H7 (cell line): Measurements from ENCODE around the gene CASP6. TPM values are rescaled to one million over a fixed set of nuclear protein-coding genes. Genes with fewer than 3 reads are reported as not detected.

Experiments used
- DNase-seq: peaks from one replicate; pipeline ENCODE4 v3.0.0; 2012
- H3K27me3 ChIP-seq: 2 replicates; pipeline ENCODE4 v1.6.0; 2011; ENCODE audit warnings: mild to moderate bottlenecking, low read length; ENCODE audit not compliant: control insufficient read depth, insufficient read depth
- H3K36me3 ChIP-seq: replicated peaks from 2 replicates; pipeline ENCODE4 v1.5.1; 2011; ENCODE audit warnings: low read length; ENCODE audit not compliant: control insufficient read depth, insufficient read depth
- H3K4me3 ChIP-seq: 2 replicates; pipeline ENCODE4 v1.5.1; 2011; ENCODE audit warnings: low read depth, mild to moderate bottlenecking, control low read depth, low read length, moderate library complexity; ENCODE audit not compliant: insufficient read depth
- total RNA-seq: library from RNA; depleted of rRNA; stranded (reverse); fragments of >200 nt; shearing (Covaris generic); gene quantifications from 2 replicates; pipeline ENCODE4 v1.2.3, GENCODE V29; 2014

Gene CASP6
- total RNA-seq, 1 experiment from 2014 or later: 63.5 TPM

DNA sequence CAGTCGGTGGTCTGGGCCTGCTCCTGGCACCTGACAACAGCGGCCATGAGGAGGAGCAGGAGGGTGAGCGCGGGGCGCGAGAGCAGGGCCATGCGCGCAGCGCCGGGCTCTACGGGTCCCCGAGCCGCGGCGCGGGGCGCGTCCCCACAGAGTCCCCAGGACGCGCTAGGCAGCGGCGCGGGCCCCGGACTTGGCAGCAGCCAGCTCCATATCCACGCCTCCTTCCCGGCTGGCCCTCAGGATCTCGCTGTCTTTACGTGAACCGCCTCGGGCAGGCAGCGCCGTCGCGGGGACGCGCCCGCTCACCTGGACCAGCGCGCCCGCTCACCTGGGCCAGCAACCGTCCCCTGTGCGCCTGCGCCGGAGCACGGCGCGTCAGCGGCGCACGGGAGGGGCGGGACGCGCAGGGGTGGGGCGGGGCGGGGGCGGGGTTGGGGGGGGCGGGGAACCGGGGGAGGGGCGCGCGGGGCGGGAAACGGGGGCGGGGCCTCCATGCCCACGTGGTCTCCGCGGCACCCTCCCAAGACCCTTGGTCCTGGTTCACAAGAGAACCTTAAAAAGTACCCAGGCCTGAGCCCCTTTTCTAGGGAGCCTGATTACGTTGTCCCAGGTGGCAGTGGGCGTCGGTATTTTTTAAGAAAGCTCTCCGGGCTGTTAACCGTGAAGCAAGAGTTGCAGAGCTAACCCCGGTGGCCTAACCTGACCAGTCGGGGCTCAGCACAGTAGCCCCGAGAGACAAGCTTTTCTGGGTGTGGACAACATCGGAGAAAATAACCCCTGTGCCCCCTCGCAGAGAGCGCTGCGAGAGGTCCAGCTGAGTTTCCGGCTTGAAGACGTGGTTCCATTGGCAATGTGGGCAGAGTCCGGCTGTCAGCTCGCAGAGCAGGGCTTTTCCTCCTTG, 26.7 kb upstream of the CASP6 start, which contains the start of gene PLA2G12A:
TSS of gene PLA2G12A (minus strand) at position 353 of the 901 bp plus-strand sequence. CDS start at position 92, 261 bp downstream.
- peak; percentile 95 for DNase-seq
- Histone ChIP-seq H3K4me3 (peak within 1 kb of the TSS; percentile 89), H3K27me3 (no peaks in the 10 kb centered on the region), H3K36me3 (no peaks in the 10 kb centered on the region; the same call in 1 of the 2 replicates)

DNA sequence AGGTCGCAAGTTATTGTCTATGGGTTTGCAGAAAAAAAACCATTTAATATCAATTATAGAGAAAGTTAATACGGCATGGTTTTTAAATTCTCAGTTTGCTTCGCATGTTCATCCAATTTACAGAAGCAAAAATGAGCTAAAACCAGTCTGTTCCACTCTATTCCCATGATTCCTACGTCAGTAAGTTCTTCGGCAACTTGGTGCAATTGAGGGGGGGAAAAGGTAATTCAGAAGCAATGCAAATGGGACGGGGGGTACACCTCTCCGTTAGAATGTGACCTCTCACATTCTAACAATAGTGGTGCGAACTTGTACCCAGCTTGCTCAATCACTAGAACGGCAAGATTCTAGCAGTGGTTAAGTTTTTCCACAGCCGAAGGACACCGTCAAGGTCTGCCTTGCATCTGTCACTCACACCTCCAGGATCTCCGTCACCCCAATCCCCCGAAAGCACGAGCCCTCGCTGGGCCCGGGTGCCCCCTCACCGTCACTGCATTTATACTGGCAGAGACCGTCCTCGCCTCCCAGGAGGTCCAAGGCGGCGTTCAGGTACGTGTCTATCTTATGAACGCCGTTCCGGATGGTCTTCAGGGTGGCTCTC, 26.0 kb upstream of the CASP6 start:
- DNase-seq: no peak
- H3K36me3 ChIP-seq: no peaks in the 10 kb centered on the region; the same call in 1 of the 2 replicates
- peak overlapping the region; percentile 89 for H3K4me3 ChIP-seq
- no peaks in the 10 kb centered on the region for H3K27me3 ChIP-seq

DNA sequence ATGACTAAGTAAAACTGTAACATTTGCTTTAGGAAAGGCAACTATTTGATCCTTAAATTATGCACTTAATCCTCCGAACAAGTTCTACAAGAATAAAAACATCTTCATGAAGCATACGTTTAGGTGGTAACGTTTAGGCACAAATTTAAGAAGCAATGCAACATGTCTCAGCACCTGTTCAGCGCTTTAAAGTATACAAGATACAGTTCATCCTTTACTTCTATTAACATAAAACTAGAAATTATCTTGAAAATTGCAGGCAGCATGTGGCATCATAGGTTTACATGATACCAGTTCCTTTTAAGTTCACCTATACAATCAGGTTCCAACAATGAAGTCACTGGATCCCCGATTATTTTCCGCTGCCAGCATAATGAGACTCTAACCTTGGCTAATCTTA, 25.1 kb upstream of the CASP6 start:
- no peak for DNase-seq
- Histone ChIP-seq H3K4me3 (peak overlapping the region; percentile 89), H3K36me3 (no peaks in the 10 kb centered on the region; the same call in 1 of the 2 replicates), H3K27me3 (no peaks in the 10 kb centered on the region)

DNA sequence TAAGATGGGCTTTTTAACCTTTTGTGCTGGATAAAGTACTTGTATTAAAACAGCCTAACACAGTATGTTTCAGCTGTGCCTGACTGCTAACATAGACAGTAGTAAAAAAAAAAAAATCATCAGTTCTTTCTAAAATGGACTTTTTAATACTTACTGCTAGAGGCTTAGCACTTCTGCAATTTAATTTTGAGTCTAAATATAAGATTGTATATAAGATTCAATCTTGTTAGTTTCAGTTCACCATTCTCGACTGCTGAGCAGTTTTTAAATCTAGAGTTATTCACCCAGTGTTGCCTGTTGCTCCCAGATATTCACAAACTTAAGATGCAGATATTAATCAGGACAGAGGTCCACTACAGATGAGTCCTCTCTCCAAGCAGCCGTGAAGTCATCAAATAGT, 19.9 kb upstream of the CASP6 start:
- H3K36me3 ChIP-seq: no peaks in the 10 kb centered on the region; the same call in 1 of the 2 replicates
- H3K4me3 ChIP-seq: no peak overlapping the region
- H3K27me3 ChIP-seq: no peaks in the 10 kb centered on the region
- no peak for DNase-seq

DNA sequence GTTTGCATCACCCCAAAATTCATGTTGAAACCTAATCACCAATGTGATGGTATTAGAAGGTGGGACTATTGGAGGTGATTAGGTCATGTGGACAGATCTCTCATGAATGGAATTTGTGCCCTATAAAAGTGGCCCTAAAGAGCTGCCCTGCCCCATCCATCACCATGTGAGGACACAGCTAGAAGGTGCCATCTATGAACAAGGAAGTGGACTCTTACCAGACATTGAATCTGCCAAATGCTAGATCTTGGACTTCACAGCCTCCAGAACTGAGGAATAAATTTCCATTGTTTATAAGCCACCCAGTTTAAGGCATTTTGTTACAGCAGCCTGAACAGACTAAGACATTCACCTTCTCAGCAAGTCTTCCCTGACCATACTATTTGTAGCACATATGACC, 19.1 kb upstream of the CASP6 start:
- no peaks in the 10 kb centered on the region for H3K27me3 ChIP-seq
- DNase-seq: no peak
- no peaks in the 10 kb centered on the region; the same call in 1 of the 2 replicates for H3K36me3 ChIP-seq
- H3K4me3 ChIP-seq: no peak overlapping the region

DNA sequence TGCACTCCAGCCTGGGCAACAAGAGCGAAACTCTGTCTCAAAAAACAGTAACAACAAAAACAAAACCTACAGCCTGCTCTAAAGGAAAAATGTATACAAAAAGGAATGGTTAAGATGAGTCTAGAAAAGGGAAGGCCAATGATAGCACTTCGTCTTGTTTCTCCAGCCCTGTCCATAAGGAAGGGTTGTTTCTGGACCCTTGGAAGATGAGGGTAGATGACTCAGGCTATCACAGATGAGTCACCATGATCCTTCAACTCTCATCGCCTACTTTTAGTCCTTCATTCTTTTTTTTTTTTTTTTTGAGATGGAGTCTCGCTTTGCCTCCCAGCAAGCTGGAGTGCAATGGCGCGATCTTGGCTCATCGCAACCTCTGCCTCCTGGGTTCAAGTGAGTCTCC, 17.8 kb upstream of the CASP6 start:
- Histone ChIP-seq H3K4me3 (no peak overlapping the region), H3K27me3 (no peaks in the 10 kb centered on the region), H3K36me3 (peaks cover 2% of the 10 kb centered on the region)
- DNase-seq: no peak

DNA sequence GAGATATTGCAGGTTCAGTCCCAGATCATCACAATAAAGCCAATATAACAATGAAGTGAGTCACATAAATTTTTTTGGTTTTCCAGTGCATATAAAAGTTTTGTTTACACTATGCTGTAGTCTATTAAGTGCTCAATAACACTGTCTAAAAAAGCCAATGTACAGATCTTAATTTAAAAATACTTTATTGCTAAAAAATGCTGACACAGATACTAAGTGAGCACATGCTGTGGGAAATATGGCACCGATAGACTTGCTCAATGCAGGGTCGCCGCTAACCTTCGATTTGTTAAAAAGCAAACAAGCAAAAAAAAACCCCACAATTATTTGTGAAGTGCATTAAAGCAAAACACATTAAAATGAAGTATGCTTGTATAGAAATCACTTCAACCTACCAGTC, 16.4 kb upstream of the CASP6 start:
- DNase-seq: no peak
- H3K4me3 ChIP-seq: no peak overlapping the region
- no peaks in the 10 kb centered on the region for H3K27me3 ChIP-seq
- peaks cover 2% of the 10 kb centered on the region for H3K36me3 ChIP-seq

DNA sequence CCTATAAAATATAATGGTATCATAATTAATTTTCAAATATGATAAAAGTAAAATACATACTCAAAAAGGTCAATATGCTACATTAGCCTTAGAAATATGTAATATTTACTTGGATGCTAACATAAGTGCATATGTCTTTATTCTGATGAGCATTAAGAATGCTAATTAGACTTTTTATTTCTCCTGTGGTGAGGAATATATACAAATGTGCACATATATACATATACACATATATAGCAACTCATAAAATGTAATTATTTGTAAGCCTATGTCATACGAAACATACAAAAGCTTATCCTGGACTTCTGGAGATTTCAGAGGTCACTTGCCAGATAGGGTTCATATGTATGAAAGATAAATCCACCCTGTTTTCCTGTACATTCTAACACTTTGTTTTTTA, 15.5 kb upstream of the CASP6 start:
- no peak overlapping the region for H3K4me3 ChIP-seq
- no peaks in the 10 kb centered on the region for H3K27me3 ChIP-seq
- H3K36me3 ChIP-seq: peaks cover 5% of the 10 kb centered on the region
- no peak for DNase-seq

DNA sequence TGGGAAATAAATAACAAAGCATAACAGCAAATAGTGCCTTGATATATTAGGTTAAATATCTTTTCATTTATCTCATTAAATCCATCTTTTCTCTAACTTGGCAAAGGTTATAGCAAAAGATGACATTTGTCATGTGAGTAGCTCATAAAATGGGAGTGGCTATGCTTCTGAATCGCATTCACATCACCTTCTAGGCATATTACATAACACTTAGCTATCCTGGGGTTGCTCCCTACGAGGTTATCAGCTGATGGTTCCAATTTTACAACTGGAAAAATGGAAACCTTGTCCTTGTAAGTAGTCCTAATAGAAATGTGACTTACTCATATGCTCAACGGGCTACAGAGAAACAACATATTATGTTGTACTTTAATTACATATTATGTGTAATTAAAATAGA, 10.3 kb upstream of the CASP6 start:
- H3K27me3 ChIP-seq: no peaks in the 10 kb centered on the region
- DNase-seq: no peak
- H3K4me3 ChIP-seq: no peak overlapping the region
- H3K36me3 ChIP-seq: peaks cover 8% of the 10 kb centered on the region

DNA sequence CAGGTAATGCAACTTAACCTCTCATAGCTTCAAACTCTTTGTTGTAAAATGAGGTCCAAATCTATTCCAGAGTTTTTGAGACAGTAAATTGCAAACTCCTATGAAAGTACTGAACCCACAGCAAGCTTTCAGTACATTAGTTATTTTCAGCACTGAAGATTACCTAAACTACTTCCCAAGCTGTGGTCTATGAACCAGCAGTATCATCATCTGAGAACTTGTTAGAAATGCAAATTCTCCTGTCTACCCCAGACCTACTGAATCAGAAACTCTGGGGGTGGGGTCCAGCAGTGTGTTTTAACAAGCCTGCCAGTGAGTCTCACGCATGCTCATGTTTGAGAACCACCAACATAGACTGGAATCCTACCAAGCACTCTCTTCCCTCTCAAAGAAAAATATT, 5.7 kb upstream of the CASP6 start:
- Histone ChIP-seq H3K36me3 (peaks cover 5% of the 10 kb centered on the region), H3K27me3 (no peaks in the 10 kb centered on the region), H3K4me3 (no peak overlapping the region)
- no peak for DNase-seq

DNA sequence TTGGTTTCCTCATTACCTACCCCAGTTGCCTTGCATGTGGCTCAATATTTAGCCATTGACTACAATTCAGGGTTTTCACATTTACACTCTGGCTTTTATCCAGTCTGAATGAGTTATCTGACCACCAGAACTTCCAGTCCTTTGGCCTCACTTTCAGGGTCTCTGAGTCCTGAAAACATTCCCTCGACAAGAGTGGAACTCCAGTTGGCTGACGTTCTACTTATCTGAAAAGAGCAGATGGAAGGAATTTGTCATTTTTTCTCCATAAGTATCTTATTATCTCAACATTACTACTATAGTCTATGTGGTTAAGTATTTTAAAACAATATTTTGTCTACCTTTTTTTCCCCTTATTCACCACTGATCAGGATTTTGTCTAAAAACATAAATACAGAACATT, 5.2 kb upstream of the CASP6 start:
- DNase-seq: no peak
- Histone ChIP-seq H3K36me3 (peaks cover 3% of the 10 kb centered on the region), H3K27me3 (no peaks in the 10 kb centered on the region), H3K4me3 (no peak overlapping the region)

DNA sequence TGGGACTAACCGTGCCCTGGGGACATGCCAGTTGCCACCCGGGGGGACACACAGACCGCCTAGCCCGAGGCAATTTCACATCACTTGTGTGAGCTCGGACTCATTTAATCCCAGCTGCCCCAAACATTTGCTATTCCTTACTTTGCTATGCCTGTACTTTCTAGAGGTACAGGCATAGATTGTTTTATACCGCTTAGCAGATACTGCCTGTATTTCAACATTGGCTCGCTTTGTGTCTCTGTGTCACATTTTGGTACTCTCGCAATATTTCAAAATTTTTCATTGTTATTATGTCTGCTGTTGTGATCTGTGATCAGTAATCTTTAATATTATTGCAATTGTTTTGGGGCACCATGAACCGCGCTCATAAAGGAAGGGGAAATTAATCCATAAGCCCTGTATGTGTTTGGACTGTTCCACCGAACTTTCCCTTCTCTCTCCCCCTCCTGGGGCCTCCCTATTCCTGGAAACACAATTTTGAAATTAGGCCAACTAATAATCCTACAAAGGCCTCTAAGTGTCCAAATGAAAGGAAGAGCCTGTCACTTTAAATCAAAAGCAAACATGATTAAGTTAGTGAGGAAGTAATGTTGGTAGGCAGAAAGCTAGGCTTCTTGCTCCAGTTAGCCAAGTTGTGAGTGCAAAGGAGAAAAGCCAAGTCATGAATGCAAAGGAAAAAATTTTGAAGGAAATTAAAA, 568 bp upstream of the CASP6 start:
- H3K27me3 ChIP-seq: no peaks in the 10 kb centered on the region
- DNase-seq: no peak
- H3K36me3 ChIP-seq: peaks cover 1% of the 10 kb centered on the region; the same call in 1 of the 2 replicates
- H3K4me3 ChIP-seq: peak overlapping the region; percentile 84

DNA sequence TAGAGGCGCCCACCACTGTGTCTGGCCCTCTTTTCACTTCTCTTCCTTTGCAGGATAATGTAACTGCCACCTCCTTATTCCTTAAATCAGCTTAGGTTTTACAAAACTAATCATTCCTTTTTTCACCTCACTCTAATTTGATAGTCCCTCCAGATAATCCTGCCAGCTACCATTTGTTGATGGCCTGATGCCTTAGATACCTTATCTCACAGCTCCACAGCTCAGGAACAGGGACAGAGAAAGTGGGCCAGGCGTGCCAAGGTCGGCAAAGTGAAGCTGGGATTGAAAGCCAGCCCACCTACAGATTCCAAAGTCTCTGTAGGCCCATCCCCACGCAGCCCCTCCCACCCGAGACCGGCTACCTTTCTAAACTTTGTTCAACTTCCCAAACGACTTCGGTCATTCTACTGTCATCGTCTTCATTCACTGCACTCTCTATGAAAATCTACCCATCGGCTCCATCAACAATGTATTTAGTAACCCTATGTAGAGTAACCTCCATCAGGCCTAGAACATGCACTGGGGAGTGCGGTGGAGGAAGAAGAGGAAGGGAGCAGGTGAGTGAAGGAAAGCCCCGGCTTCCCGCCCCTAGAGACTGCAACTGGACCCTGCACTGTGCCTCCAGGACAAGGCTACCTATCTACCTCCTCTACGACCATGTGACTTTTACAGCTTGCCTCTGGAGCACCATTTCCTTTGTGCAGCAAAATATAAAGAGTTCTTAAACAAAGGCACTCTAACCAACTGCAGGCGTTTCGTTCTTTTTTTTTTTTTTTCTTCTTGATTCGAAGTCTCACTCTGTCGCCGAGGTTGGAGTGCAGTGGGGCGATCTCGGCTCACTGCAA, 1.5 kb downstream of the CASP6 start:
- H3K4me3 ChIP-seq: peak overlapping the region; percentile 84
- no peaks in the 10 kb centered on the region for H3K27me3 ChIP-seq
- DNase-seq: peak; percentile 51
- peaks cover 3% of the 10 kb centered on the region for H3K36me3 ChIP-seq
